GM18868 (cell line): ENCODE measurements around the gene MAP3K8.

Experiments used
- ATAC-seq: cut with Tn5 transposase; IDR thresholded peaks from one replicate; pipeline ENCODE4 v1.9.1; 2021; ENCODE audit warnings: mild to moderate bottlenecking, moderate library complexity; ENCODE audit not compliant: unreplicated experiment

MAP3K8 gene

DNA sequence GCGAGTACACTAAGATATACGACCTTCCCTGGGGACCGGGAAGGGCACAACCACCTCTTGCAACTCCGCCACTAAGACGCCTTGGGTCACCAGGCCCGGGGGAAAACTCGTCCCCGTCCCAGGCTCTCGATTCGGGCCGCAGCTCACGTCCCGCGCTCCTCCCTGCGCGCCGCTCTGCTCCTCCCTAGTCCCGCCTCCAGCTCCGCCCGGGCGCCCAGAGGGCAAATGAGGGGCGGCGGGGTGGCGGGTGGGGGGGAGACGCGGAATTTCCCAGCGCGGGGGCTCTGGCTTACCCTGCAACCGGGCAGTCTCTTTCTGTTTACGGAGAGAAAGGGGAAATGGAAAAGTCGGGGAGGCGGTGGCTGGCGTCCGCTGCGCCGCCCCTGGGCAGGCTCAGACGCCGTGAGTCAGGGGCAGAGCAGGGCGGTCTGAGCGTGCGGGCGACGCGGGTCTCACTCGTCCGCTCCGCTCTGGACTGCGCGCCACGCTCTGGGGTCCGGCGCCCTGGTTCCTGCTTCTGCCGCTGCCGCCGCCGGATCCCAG, at the start of gene MAP3K8:
TSS of gene MAP3K8 (plus strand) at position 455 of the 543 bp plus-strand sequence. CDS start 4,755 bp downstream, outside the sequence.
- ATAC-seq, result peak; percentile 64

DNA sequence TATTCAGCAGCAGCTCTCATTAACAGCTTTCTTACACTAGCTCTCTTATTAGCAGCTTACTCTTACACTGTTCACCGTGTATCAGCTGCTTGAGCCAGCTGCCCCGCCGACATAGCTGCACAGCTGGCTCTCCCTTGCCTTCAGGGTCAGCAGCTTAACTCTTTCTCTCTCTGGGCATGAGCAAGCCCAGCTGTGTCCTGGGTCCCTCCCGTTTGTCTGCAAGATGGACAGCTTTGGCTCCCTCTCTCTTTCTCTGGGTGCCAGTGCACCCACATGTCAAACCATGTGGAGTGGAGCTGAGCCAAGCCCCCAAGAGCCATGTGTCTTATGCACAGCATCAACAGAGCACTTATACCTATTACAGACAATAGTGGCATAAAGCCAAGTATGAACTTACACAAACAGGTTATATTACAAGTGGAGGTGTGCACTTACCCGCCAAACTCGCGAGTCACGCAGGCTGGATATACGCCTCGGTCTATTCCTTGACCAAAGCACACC, 49.2 kb upstream of the MAP3K8 start:
- ATAC-seq, result peak; percentile 70

DNA sequence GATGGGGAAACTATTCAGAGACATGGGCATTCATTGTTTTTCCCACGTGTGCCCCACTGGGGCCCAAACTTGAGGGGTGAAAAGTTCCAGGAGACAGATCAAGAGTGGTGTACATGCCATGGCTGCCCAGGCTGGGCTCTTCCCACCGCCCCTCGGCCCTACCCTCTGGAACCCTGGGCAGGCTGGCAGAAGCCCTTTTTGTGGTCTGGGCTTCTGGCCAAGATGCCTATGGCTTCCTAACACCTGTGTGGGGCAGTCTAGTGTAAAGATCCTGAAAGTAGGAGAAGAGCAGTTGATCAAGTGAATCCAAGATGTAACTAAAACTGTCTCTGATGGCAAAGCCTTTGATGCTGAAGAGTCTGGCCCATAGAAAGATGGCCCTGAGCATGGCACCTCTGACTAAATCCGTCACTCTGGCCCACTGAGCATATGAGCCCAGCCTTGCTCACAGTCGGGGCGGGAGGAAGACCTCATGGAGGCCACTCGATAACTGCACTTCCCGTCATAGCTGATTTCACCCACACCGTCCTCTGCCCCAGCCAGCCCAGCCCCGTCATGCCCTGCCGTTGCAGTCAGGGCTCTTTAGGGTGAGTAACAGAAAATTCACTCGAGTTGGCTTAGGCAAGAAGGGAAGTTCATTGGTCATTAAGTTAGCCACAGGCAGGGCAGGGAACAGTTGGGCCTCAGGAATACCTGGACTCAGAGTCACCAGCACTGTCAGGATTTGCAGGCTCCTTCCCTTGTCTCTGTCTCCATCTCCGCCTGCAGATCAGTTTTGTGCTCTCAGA, 47.0 kb upstream of the MAP3K8 start:
- no peak for ATAC-seq

DNA sequence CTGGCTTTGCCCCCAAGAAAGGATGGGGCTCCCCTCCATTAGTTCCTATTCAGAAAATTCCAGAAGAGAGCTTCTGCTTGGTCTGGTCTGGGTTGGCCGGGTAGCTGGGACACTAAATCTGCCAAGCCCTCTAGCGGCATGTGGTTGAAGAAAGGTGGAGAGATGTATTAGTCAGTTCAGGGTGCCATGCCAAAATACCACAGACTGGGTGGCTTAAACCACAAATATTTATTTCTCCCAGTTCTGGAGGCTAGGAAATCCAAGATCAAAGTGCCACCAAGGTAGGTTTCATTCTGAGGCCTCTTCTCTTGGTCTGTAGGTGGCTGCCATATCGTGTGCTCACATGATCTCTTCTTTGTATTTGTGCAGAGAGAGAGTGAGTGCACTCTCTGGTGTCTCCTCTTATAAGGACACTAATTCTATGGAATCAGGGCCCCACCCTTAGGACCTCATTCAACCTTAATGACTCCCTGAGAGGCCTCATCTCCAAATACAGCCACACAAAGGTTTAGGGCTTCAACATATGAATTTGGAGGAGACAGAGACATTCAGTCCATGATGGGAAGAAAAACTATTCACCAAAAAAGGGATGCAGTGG, 46.2 kb upstream of the MAP3K8 start:
- ATAC-seq, result no peak

DNA sequence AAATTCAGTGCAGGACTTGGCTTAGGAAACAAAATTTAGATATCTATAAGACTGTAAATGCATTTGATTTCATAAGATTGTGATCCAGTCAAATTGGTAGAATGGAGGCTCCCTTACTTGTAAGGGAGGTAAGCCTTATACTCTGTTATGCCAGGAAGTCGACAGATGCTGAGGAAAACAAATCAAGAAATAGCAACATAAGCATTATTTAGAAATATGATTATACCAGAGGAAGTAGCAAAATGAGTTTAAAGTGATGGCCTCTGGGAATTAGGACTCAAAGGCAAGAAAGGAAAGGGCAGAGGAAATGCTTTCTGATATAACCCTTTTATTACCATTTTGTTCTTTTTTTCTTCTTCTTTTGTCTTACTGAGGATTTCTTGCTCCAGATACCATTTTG, 44.4 kb upstream of the MAP3K8 start:
- no peak for ATAC-seq

DNA sequence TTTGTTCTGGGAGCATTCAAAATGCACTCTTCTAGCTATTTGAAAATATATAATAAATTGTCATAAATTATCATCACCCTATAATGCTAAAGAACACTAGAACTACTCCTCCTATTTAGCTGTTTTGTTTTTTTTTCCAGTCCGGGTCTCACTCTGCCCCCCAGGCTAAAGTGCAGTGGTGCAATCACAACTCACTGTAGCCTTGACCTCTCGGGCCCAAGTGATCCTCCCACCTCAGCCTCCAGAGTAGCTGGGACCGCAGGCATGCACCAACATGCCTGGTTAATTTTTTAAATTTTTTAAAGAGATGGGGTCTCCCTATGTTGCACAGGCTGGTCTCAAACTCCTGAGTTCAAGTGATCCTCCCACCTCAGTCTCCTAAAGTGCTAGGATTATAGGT, 43.8 kb upstream of the MAP3K8 start:
- ATAC-seq, result no peak

DNA sequence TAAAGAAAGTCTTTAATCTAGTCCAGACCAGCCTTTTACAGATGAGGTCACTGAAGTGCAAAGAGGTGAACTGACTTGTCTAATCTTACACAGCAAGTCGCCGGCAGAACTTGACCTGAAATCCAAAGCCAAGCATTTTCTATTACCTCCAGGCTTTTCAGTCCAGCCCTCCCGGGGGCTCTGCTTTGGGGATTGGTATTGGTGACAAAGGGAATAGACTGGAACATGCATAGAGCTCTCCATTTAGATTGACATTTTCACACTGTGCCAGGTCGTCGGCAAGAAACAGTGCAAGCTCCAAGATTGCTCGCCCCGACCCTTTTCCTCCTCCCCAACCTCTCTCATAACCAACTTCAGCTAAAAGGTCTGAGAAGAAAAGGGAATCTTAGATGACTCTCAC, 42.7 kb upstream of the MAP3K8 start:
- no peak for ATAC-seq

DNA sequence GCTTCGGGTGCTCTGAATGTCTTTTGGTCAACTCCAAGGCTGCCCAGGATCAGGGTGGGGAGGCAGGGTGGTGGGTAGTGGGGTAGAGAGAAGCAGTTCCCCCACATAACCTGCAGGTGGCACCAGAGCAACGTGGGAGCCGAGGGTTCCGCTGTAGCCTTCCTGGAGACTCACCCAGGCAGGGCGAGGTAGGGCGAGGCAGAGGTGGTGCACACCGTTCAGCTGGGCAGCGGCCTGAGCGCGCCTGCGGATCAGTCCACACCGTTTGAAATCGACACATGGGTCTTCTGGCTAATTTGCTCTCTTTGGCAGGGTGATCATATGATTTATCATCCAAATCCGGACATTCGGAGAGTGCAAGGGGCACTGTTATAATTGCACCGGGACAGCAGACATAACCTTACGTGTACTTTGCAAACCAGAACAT, 41.4 kb upstream of the MAP3K8 start:
- ATAC-seq, result peak; percentile 93

DNA sequence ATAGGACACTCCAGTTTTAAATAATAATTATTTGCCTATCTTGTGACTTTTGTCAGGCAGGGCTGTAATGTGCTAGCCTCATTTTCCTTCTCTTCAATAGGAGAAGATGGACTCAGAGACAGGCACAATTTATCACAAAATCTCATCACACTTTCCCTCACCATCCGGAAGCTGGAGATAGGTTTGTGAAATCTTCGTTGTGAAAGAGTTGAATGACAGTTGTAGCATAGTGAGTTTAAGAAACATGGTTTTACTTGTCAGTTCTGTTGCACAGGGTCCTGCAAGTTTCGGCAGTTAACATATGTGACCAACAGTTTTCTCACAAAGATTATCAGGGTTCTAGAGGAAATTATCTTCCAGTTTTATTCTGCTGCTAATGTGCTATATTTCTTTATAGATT, 37.7 kb upstream of the MAP3K8 start:
- ATAC-seq, result no peak

DNA sequence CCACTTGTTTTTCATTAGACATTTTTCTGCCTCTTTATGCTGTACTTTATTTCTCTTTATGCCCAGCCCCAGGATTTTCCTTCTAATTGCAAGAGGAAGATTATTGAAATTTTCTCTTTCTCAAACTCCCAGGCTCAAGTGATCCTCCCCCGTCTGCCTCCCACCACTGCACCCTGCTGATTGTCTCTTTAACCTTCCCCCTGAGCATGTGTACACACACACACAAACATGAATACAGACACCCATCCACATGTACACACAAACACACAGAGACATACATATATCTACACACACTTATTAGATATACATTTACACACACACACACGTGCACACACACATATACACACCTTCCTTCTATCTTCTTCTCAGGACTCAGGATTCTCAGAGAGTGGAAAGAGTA, 37.3 kb upstream of the MAP3K8 start:
- no peak for ATAC-seq

DNA sequence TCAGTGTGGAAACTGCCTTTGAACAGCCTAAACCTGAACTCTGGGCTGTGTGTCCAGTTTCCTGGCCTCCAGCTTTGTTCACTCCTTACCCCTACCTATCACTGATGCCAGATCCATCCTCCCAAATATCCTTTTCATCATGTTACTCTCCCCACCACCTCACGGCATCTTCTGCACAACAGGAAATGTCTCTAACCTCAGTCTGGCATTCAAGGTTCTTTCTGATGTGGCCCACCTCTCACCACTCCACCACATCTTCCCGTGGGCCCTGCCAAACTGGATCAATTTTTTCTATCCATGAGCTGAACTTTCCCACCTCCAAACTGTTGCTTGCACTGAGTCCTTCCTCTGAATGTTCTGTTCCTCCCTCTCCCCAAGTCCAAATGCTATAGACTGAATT, 35.8 kb upstream of the MAP3K8 start:
- ATAC-seq, result no peak

DNA sequence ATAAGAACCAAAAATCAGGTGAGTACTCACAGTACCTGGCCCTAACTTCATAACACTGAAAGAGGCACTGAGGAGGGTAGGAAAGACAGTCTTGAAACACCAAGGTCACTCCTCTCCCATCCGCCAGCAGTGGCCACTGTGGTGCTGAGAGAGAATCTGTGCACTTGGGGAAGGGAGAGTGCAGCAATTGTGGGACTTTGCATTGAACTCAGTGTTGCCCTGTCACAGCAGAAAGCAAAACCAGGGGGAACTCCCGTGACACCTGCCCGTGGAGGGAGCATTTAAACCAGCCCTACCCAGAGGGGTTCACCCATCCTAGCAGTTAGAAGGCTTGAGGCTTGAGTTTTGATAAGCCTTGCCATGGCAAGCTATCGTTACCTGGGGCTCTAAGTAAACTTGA, 35.2 kb upstream of the MAP3K8 start:
- ATAC-seq, result peak; percentile 74

DNA sequence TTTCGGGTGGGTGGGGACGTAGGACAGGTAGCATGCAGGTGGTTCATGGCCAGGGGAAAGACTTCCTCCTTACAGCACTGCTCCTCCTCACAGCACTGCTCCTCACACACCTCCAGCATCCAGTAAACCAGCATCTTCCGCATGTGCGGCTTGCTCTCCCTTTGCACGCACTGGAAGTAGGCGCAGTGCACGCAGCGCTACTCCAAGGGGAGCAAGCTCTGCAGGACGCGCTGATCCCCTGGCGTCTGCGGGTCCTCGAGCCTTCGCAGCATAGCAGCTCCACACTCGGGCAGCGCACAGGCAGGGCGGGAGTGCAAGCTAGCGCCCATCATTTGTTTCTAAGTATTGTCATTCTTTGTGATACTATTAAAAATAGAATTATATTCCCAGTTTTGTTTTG, 30.5 kb upstream of the MAP3K8 start:
- ATAC-seq, result no peak

DNA sequence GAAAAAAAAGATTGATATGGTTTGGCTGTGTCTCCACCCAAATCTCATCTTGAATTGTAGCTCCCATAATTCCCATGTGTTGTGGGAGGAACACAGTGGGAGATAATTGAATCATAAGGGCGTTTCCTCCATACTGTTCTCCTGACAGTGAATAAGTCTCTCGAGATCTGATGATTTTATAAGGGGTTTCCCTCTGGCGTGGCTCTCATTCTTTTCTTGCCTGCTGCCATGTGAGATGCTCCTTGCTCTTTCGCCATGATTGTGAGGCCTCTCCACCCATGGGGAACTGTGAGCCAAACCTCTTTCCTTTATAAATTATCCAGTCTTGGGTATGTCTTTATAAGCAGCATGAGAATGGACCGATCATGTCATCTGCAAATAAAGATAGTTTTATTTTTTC, 29.4 kb upstream of the MAP3K8 start:
- ATAC-seq, result no peak

DNA sequence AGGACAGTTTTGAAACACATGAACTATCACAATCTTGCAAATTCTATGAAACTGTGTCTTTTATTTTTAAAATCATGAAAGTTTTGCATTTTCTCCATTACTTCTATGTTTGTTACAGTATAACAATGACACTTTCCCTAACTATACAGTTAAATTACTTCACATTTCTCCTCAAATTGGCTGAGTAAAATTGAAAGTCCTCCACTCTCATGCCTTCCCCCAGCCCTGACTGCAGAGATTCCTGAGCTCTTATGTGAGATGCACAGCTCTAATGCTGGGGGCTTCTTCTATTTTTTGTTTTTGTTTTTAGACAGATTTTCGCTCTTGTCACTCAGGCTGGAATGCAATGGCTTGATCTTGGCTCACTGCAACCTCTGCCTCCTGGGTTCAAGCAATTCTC, 22.7 kb upstream of the MAP3K8 start:
- ATAC-seq, result no peak

DNA sequence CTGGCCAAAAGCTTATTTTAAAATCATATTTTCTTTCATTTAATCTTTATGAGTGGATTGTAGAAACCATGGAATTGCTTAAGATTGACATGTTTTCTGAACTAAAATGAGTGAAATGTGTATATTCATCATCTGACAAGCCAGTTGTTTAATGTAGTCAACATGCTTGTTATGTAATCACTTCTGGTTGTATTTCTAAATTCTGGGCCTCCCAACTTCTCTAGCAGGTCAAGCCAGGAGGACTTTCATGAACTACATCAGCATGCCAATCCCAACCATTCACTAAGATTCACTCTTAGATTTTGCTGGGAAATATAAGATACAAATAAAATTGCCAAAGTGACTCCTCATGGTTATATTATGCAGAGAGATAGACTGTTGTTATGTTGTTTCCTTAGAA, 21.1 kb upstream of the MAP3K8 start:
- ATAC-seq, result no peak

DNA sequence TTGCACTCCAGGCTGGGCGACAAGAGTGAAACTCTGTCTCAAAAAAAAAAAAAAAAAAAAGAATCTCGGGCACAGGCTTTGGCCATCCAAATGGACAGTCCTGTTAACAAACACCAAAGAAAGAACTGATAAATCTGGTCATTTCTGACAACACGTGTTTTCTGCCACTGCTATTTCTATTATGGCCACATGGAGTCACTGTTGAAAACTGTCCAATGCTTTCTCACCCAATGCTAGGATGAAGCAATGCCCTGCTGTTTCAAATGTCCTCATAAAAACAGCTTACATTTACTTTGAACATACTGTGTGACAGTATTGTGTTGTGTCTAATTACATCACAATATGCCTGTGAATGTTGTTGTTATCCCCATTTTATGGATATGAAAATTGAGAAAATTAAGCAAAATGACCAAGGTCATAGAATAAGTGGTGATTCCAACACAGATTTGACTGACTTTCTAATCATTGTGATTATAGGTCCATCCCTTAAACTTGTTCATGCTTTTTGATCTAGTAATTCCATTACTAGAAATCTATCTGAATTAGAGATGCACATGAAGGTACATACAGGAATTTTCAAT, 19.9 kb upstream of the MAP3K8 start:
- ATAC-seq, result peak; percentile 44

DNA sequence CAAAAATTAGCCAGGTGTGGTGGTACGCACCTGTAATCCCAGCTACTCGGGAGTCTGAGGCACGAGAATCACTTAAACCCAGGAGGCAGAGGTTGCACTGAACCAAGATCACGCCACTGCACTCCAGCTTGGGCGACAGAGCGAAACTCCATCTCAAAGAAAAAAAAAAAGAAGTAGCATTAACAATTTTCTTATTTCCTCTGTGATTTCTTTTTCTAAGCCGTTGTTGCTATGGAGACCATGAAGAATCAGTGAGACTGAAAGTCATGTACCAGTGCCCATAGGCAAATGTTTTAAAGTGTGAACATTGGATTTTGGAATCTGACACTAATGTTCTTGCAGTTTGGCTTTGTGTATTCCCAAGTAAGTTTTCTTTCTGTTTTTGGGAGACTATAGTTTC, 18.4 kb upstream of the MAP3K8 start:
- no peak for ATAC-seq

DNA sequence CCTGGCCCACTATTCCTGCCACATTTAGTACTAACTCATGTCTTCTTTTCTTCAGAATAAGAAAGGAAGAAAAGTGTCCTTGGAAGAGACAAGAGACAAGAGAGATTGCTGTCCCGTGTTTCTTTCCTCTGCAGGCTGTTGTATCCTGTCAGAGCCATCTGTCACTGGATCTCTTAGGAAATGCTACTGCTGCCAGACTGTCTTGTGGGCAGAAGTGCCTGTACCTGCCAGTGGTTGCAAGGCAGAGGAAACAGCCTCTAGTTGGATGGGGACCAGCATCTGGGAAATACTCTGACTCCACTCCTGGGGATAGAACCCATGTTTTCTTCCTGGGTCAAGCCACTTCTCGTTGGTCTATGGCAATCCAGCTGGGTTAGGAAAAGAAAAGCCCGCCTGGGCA, 16.7 kb upstream of the MAP3K8 start:
- no peak for ATAC-seq

DNA sequence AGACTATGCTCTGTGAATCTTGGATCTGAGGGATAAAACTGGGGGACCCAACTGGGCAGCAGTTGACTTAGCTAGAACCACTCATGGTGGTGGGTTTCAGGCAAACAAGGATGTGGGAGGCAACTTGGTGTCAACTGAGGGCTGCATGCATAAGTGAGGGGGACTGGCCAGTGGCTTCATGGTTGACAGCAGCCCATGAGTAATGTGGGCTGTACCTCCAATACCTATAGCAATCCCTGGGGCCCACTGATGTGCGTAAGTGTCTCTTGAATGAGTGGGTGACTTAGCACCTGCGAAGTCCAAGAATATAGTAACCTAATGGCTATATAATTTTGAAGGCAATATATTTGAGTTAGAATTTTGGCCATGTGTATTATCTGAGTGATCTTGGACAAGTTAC, 13.7 kb upstream of the MAP3K8 start:
- peak; percentile 80 for ATAC-seq

DNA sequence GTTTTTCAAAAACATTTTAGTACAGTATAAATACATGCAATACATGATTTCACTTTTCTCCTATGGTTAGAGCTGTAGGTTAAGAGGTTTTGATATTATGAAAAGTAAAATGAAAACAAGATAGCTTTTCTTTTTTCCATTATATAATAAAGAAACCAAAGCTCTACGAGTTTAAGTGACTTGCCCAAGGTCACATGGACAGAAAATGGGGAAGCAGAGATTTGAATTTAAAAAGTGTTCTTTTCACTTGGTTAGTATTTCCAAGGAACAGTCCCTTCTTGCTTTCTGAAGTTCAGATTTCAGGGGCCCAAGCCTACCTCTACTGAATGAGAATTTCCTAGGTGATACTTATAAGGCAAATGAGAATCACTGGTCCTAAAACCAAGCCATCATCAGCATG, 13.2 kb upstream of the MAP3K8 start:
- ATAC-seq, result no peak

DNA sequence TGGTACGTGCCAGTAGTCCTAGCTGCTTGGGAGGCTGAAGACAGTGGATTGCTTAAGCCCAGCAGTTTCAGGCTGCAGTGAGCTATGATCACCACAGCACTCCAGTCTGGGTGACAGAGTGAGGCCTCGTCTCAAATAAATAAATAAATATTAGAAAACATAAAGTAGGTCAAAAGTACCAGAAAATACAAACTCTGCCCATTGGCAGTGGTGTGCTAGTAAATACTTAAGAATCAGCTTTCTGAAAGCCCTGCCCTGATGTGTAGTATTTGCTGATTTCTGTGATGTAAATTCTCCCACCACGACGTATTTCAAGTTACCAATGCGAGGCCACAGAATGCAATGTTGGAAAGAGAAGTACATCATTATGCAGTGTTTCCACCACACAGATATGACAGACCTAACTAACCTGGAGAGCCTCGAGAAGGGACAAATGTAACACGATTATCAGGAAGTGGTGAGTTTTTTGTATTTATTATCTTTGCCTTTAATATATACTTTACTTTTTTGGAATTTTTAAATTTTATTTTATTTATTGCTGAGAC, 11.8 kb upstream of the MAP3K8 start:
- ATAC-seq, result no peak
